Activated CD8-positive, alpha-beta memory T cell treated with anti-CD3 and anti-CD28 coated beads for 24 hours (primary cell): Measurements from ENCODE around the gene RPLP1.
"Not testable (repeated sequence)": the region's sequence is repeated elsewhere in the genome, so short reads cannot be mapped to it uniquely, and the experiment has no call there.

ENCODE experiments used
- DNase-seq: peaks from one replicate; pipeline ENCODE4 v3.0.0-alpha.2; 2020

Gene RPLP1

GRCh38 chr15:69443032-69443611 lies 9.5 kb upstream of the RPLP1 start:
- DNase-seq, result no peak

- DNase-seq, result no peak
Observed at GRCh38 chr15:69444686-69445085, 7.9 kb upstream of the RPLP1 start.

GRCh38 chr15:69446953-69447352 lies 5.7 kb upstream of the RPLP1 start:
- no peak for DNase-seq

GRCh38 chr15:69450221-69450620 lies 2.4 kb upstream of the RPLP1 start:
- not testable (repeated sequence) for DNase-seq

- DNase-seq, result no peak
Observed at GRCh38 chr15:69450968-69451695, 1.5 kb upstream of the RPLP1 start.

GRCh38 chr15:69451951-69452691 lies 497 bp upstream of the RPLP1 start:
- DNase-seq, result peak; percentile 77

GRCh38 chr15:69454953-69455352 lies 2.3 kb downstream of the RPLP1 start:
- no peak for DNase-seq

GRCh38 chr15:69456208-69457166 lies 3.9 kb downstream of the RPLP1 start:
- DNase-seq, result no peak

GRCh38 chr15:69457304-69458280 lies 5.0 kb downstream of the RPLP1 start:
- no peak for DNase-seq

GRCh38 chr15:69459066-69459465 lies 6.4 kb downstream of the RPLP1 start:
- DNase-seq, result no peak

GRCh38 chr15:69460481-69460880 lies 7.9 kb downstream of the RPLP1 start:
- DNase-seq, result no peak

GRCh38 chr15:69462030-69462492 lies 9.4 kb downstream of the RPLP1 start:
- DNase-seq, result no peak

- peak; percentile 96 for DNase-seq
Observed at GRCh38 chr15:69462493-69463181, 10.0 kb downstream of the RPLP1 start.

GRCh38 chr15:69463182-69463756 lies 10.7 kb downstream of the RPLP1 start:
- DNase-seq, result no peak

GRCh38 chr15:69465253-69465652 lies 12.6 kb downstream of the RPLP1 start:
- DNase-seq, result no peak

- DNase-seq, result no peak
Observed at GRCh38 chr15:69466733-69467132, 14.1 kb downstream of the RPLP1 start.

GRCh38 chr15:69467636-69468035 lies 15.0 kb downstream of the RPLP1 start:
- peak; percentile 55 for DNase-seq

GRCh38 chr15:69468241-69469121 lies 15.9 kb downstream of the RPLP1 start:
- peak; percentile 88 for DNase-seq

GRCh38 chr15:69469467-69470201 lies 17.0 kb downstream of the RPLP1 start:
- DNase-seq, result peak; percentile 55
